Measurements from ENCODE around the gene PRDX6.

GRCh38 chr1:173445656-173446055 lies 31.5 kb upstream of the PRDX6 start:
- TF ChIP-seq CTCF (IDR thresholded peaks at IDR 0.05) = no peak
- TF ChIP-seq POLR2A (IDR thresholded peaks at IDR 0.05) = no peak

Measured in transverse colon (tissue), 3 donors.